Measurements from ENCODE around the gene PELI3. TPM values are rescaled to one million over a fixed set of nuclear protein-coding genes. Genes with fewer than 3 reads are reported as not detected.

Gene PELI3
- total RNA-seq, 1 experiment from 2014 or later: 21.1 TPM

DNA sequence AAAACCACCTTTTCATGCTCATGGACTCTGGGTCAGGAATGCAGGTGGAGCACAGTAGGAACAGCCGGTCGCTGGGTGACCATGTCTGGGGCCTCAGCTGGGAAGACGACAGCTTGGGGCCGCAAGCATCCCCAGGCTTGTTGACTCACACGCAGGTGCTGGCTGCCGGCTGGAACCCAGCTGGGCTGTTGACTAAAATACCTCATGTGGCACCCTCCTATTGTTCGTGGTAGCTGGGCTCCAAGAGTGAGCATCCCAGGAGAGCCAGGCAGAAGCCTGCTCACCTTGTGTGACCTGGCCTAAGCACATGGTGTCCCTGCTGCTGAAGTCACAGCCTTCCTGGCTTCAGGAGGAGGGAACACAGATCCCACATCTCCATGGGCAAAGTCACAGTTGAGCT, 22.9 kb downstream of the PELI3 start:
- peaks cover 30% of the 10 kb centered on the region for H3K36me3 Mint-ChIP-seq (ENCODE audit: insufficient read depth, unreplicated experiment)
- Histone ChIP-seq H3K4me3 (ENCODE audit: low read depth, low read length) (no peak overlapping the region), H3K27me3 (replicated peaks; ENCODE audit: control insufficient read depth, insufficient read depth, low read length) (no peaks in the 10 kb centered on the region), H3K9me3 (no peaks in the 10 kb centered on the region), H3K4me1 (peaks cover 14% of the 10 kb centered on the region; the same call in 1 of the 2 replicates), H3K36me3 (ENCODE audit: control insufficient read depth, insufficient read depth, low read length) (peaks cover 6% of the 10 kb centered on the region)
- H3K27ac Mint-ChIP-seq (ENCODE audit: unreplicated experiment): no peak overlapping the region
- TF ChIP-seq CTCF (IDR thresholded peaks at IDR 0.05; ENCODE audit: insufficient read depth in 1 of 2, low read depth in 1 of 2, low read length in 1 of 2, severe bottlenecking in 1 of 2, unreplicated experiment in 1 of 2): no peak
- H3K4me3 Mint-ChIP-seq (ENCODE audit: unreplicated experiment): no peak overlapping the region
- no peaks in the 10 kb centered on the region for H3K27me3 Mint-ChIP-seq (ENCODE audit: insufficient read depth, unreplicated experiment)
- BruUV-seq (replicated peaks): no TSS peak
- H3K9me3 Mint-ChIP-seq (ENCODE audit: unreplicated experiment): no peaks in the 10 kb centered on the region
- POLR2A ChIA-PET: no interaction called here
- H3K4me1 Mint-ChIP-seq (ENCODE audit: low read depth, unreplicated experiment): no peaks in the 10 kb centered on the region
- DNase-seq: no peak
- intact Hi-C loops (cut with micrococcal nuclease; ENCODE audit: unreplicated experiment): no loop called here
- CTCF ChIA-PET: interaction anchor here (0.6 kb wide), 1 partner anchor 33 kb away, joined by 3 read pairs; no protein-coding TSS in a partner anchor

- Mint-ChIP-seq H3K9me3 (ENCODE audit: unreplicated experiment) (no peaks in the 10 kb centered on the region), H3K27me3 (ENCODE audit: insufficient read depth, unreplicated experiment) (no peaks in the 10 kb centered on the region), H3K36me3 (ENCODE audit: insufficient read depth, unreplicated experiment) (peaks cover 44% of the 10 kb centered on the region), H3K4me1 (ENCODE audit: low read depth, unreplicated experiment) (no peaks in the 10 kb centered on the region), H3K27ac (ENCODE audit: unreplicated experiment) (no peak overlapping the region), H3K4me3 (ENCODE audit: unreplicated experiment) (no peak overlapping the region)
- peaks cover 14% of the 10 kb centered on the region; the same call in 1 of the 2 replicates for H3K4me1 ChIP-seq
- H3K9me3 ChIP-seq: no peaks in the 10 kb centered on the region
- POLR2A ChIA-PET: interaction anchor here (0.6 to 1.1 kb wide), 4 partner anchors 11 to 974 kb away, joined by 3 to 4 read pairs (median 3); partner anchors contain the start of gene DPP3
- BruUV-seq (replicated peaks): no TSS peak
- CTCF ChIA-PET: interaction anchor here (0.6 to 2.3 kb wide), 12 partner anchors 11 to 441 kb away, joined by 3 to 31 read pairs (median 4); partner anchors contain the start of genes ACTN3, BBS1, CCDC87 and CCS
- H3K36me3 ChIP-seq (ENCODE audit: control insufficient read depth, insufficient read depth, low read length): peaks cover 4% of the 10 kb centered on the region
- TF ChIP-seq CTCF (IDR thresholded peaks at IDR 0.05; ENCODE audit: insufficient read depth in 1 of 2, low read depth in 1 of 2, low read length in 1 of 2, severe bottlenecking in 1 of 2, unreplicated experiment in 1 of 2): peak; percentile 77 to 92
- DNase-seq: peak in 1 of 2 experiments; percentile 64
- no peaks in the 10 kb centered on the region for H3K27me3 ChIP-seq (replicated peaks; ENCODE audit: control insufficient read depth, insufficient read depth, low read length)
- intact Hi-C loops (cut with micrococcal nuclease; ENCODE audit: unreplicated experiment): no loop called here
- H3K4me3 ChIP-seq (ENCODE audit: low read depth, low read length): no peak overlapping the region
Measured at GRCh38 chr11:66491315-66491935, 24.7 kb downstream of the PELI3 start.

- H3K9me3 Mint-ChIP-seq (ENCODE audit: unreplicated experiment): no peaks in the 10 kb centered on the region
- Histone ChIP-seq H3K4me1 (peaks cover 14% of the 10 kb centered on the region; the same call in 1 of the 2 replicates), H3K9me3 (no peaks in the 10 kb centered on the region), H3K4me3 (ENCODE audit: low read depth, low read length) (no peak overlapping the region), H3K36me3 (ENCODE audit: control insufficient read depth, insufficient read depth, low read length) (peaks cover 5% of the 10 kb centered on the region), H3K27me3 (replicated peaks; ENCODE audit: control insufficient read depth, insufficient read depth, low read length) (no peaks in the 10 kb centered on the region)
- H3K27ac Mint-ChIP-seq (ENCODE audit: unreplicated experiment): no peak overlapping the region
- no peak overlapping the region for H3K4me3 Mint-ChIP-seq (ENCODE audit: unreplicated experiment)
- H3K36me3 Mint-ChIP-seq (ENCODE audit: insufficient read depth, unreplicated experiment): peaks cover 53% of the 10 kb centered on the region
- ChIA-PET POLR2A (interaction anchor here (1.1 kb wide), 1 partner anchor 89 kb away, joined by 4 read pairs; no protein-coding TSS in a partner anchor), CTCF (interaction anchor here (0.7 to 2.3 kb wide), 9 partner anchors 10 to 196 kb away, joined by 3 to 31 read pairs (median 4); partner anchors contain the start of genes ACTN3, BBS1, CCDC87 and CCS)
- no TSS peak for BruUV-seq (replicated peaks)
- DNase-seq: no peak
- TF ChIP-seq CTCF (IDR thresholded peaks at IDR 0.05; ENCODE audit: insufficient read depth in 1 of 2, low read depth in 1 of 2, low read length in 1 of 2, severe bottlenecking in 1 of 2, unreplicated experiment in 1 of 2): no peak
- no peaks in the 10 kb centered on the region for H3K4me1 Mint-ChIP-seq (ENCODE audit: low read depth, unreplicated experiment)
- no peaks in the 10 kb centered on the region for H3K27me3 Mint-ChIP-seq (ENCODE audit: insufficient read depth, unreplicated experiment)
- intact Hi-C loops (cut with micrococcal nuclease; ENCODE audit: unreplicated experiment): no loop called here
Measured at GRCh38 chr11:66492161-66492865, 25.6 kb downstream of the PELI3 start.

Data from Caco-2 (cell line).